GM23338 (cell line): ENCODE results near the gene MRGPRX3.

ENCODE experiments used
- CREB1 ChIP-seq: fragments of 250-450 bp; sonication (Bioruptor Pico); IDR thresholded peaks from 2 replicates; pipeline ENCODE4 v1.5.0; 2020; ENCODE audit warnings: low read depth, mild to moderate bottlenecking, moderate library complexity
- CTCF ChIP-seq, 2 experiments: fragments of 200-600 bp in 1 of 2; sonication (generic) in 1 of 2; conservative IDR thresholded peaks; 2 replicates each; pipeline versions ENCODE4 v1.5.1 to v1.6.1; 2016 to 2017; ENCODE audit warnings: antibody characterized with exemption in 2 of 2, low read depth in 2 of 2, mild to moderate bottlenecking in 2 of 2, moderate library complexity in 1 of 2
- EZH2phosphoT487 ChIP-seq: fragments of 200-600 bp; sonication (generic); IDR thresholded peaks from one replicate; pipeline ENCODE4 v1.8.1; 2018; ENCODE audit warnings: antibody characterized with exemption; ENCODE audit not compliant: unreplicated experiment

- TF ChIP-seq CTCF (conservative IDR thresholded peaks at IDR 0.05; ENCODE audit: low read depth in 2 of 2), result no peak
- TF ChIP-seq EZH2phosphoT487, result no peak
- TF ChIP-seq CREB1 (CRISPR knock-in tag), result no peak
Observed at GRCh38 chr11:18088966-18089365, 43.4 kb upstream of the MRGPRX3 start.
